Loucy (cell line): ENCODE measurements around the gene SMYD2.

Experiments used
- H2AFZ ChIP-seq: fragments of 200-600 bp; sonication (generic); 2 replicates; pipeline ENCODE4 v1.6.0; 2016; ENCODE audit warnings: antibody characterized with exemption, mild to moderate bottlenecking, low read length, moderate library complexity
- H3F3A ChIP-seq: fragments of 200-600 bp; 2 replicates; pipeline ENCODE4 v1.6.0; 2016; ENCODE audit warnings: antibody characterized with exemption, low read depth, mild to moderate bottlenecking
- H3K27me3 ChIP-seq: fragments of 200-600 bp; sonication (generic); 2 replicates; pipeline ENCODE4 v1.6.1; 2014; ENCODE audit warnings: low read length, mild to moderate bottlenecking; ENCODE audit not compliant: insufficient read depth, poor library complexity, severe bottlenecking
- H3K36me3 ChIP-seq: fragments of 200-600 bp; sonication (generic); 2 replicates; pipeline ENCODE4 v1.6.1; 2016; ENCODE audit warnings: low read length; ENCODE audit not compliant: insufficient read depth
- H3K4me1 ChIP-seq: fragments of 200-600 bp; sonication (generic); 2 replicates; pipeline ENCODE4 v1.5.1; 2014; ENCODE audit warnings: low read length, mild to moderate bottlenecking; ENCODE audit not compliant: insufficient read depth, poor library complexity, severe bottlenecking
- H3K4me2 ChIP-seq: fragments of 200-600 bp; sonication (generic); 2 replicates; pipeline ENCODE4 v1.6.0; 2014; ENCODE audit warnings: antibody characterized with exemption, low read length, low read depth, mild to moderate bottlenecking; ENCODE audit not compliant: poor library complexity, severe bottlenecking
- H3K4me3 ChIP-seq: fragments of 200-600 bp; sonication (generic); 2 replicates; pipeline ENCODE4 v1.5.1; 2014; ENCODE audit warnings: low read length, mild to moderate bottlenecking, mixed read lengths; ENCODE audit not compliant: poor library complexity, severe bottlenecking
- H3K79me2 ChIP-seq: fragments of 200-600 bp; sonication (generic); 2 replicates; pipeline ENCODE4 v1.6.1; 2014; ENCODE audit warnings: low read length; ENCODE audit not compliant: insufficient read depth
- H3K9ac ChIP-seq: fragments of 200-600 bp; sonication (generic); 2 replicates; pipeline ENCODE4 v1.6.0; 2014; ENCODE audit warnings: mild to moderate bottlenecking, low read depth, low read length, moderate library complexity; ENCODE audit not compliant: poor library complexity, severe bottlenecking
- H3K9me2 ChIP-seq: fragments of 200-600 bp; sonication (generic); replicated peaks from 2 replicates; pipeline ENCODE4 v1.6.1; 2016; ENCODE audit warnings: low read depth, low read length, mixed read lengths
- H3K9me3 ChIP-seq: fragments of 200-600 bp; sonication (generic); 2 replicates; pipeline ENCODE4 v1.6.1; 2014; ENCODE audit warnings: mild to moderate bottlenecking, antibody characterized with exemption, low read length, low read depth; ENCODE audit not compliant: insufficient read depth
- H4K20me1 ChIP-seq: fragments of 200-600 bp; sonication (generic); 2 replicates; pipeline ENCODE4 v1.6.0; 2014; ENCODE audit warnings: antibody characterized with exemption, low read length, mild to moderate bottlenecking; ENCODE audit not compliant: insufficient read depth, poor library complexity, severe bottlenecking
- CTCF ChIP-seq: fragments of 200-600 bp; sonication (generic); conservative IDR thresholded peaks from 2 replicates; pipeline ENCODE4 v1.5.1; 2014; ENCODE audit warnings: mild to moderate bottlenecking, antibody characterized with exemption, low read length
- EZH2phosphoT487 ChIP-seq: fragments of 200-600 bp; IDR thresholded peaks from 2 replicates; pipeline ENCODE4 v1.6.1; 2018; ENCODE audit warnings: antibody characterized with exemption, mild to moderate bottlenecking, moderate library complexity, borderline replicate concordance

The SMYD2 gene

GRCh38 chr1:214341459-214341858 is 60.5 kb downstream of the SMYD2 start:
- H4K20me1 ChIP-seq, result no peaks in the 10 kb centered on the region
- no peaks in the 10 kb centered on the region for H3K27me3 ChIP-seq
- H3K9ac ChIP-seq, result no peak overlapping the region
- no peaks in the 10 kb centered on the region for H3F3A ChIP-seq
- peaks cover 11% of the 10 kb centered on the region; the same call in 1 of the 2 replicates for H3K9me3 ChIP-seq
- TF ChIP-seq EZH2phosphoT487, result no peak
- TF ChIP-seq CTCF, result no peak
- H3K4me3 ChIP-seq, result no peak overlapping the region
- no peaks in the 10 kb centered on the region for H3K79me2 ChIP-seq
- peaks cover 37% of the 10 kb centered on the region for H3K36me3 ChIP-seq
- H2AFZ ChIP-seq, result no peak overlapping the region
- no peaks in the 10 kb centered on the region for H3K4me1 ChIP-seq
- no peaks in the 10 kb centered on the region for H3K9me2 ChIP-seq
- no peak overlapping the region for H3K4me2 ChIP-seq

- Histone ChIP-seq H3K36me3 (peaks cover 32% of the 10 kb centered on the region), H3K4me3 (no peak overlapping the region), H2AFZ (no peak overlapping the region), H3F3A (no peaks in the 10 kb centered on the region), H3K9me3 (peaks cover 11% of the 10 kb centered on the region; the same call in 1 of the 2 replicates), H3K4me1 (no peaks in the 10 kb centered on the region), H3K4me2 (no peak overlapping the region), H3K9me2 (no peaks in the 10 kb centered on the region), H3K27me3 (no peaks in the 10 kb centered on the region), H3K9ac (no peak overlapping the region), H4K20me1 (no peaks in the 10 kb centered on the region), H3K79me2 (no peaks in the 10 kb centered on the region)
- no peak for TF ChIP-seq EZH2phosphoT487
- no peak for TF ChIP-seq CTCF
Measured at GRCh38 chr1:214341932-214342331, 61.0 kb downstream of the SMYD2 start.

GRCh38 chr1:214342525-214342924 is 61.6 kb downstream of the SMYD2 start:
- H3K4me3 ChIP-seq, result no peak overlapping the region
- H3K9me3 ChIP-seq, result peaks cover 11% of the 10 kb centered on the region; the same call in 1 of the 2 replicates
- no peaks in the 10 kb centered on the region for H3F3A ChIP-seq
- TF ChIP-seq CTCF (no peak), EZH2phosphoT487 (no peak)
- H3K9me2 ChIP-seq, result no peaks in the 10 kb centered on the region
- no peaks in the 10 kb centered on the region for H4K20me1 ChIP-seq
- no peaks in the 10 kb centered on the region for H3K79me2 ChIP-seq
- H3K9ac ChIP-seq, result no peak overlapping the region
- H3K36me3 ChIP-seq, result peaks cover 26% of the 10 kb centered on the region
- H3K27me3 ChIP-seq, result no peaks in the 10 kb centered on the region
- no peaks in the 10 kb centered on the region for H3K4me1 ChIP-seq
- no peak overlapping the region for H3K4me2 ChIP-seq
- H2AFZ ChIP-seq, result no peak overlapping the region
